HepG2 (cell line): ENCODE data around the gene TIMM10. TPM values are rescaled to one million over a fixed set of nuclear protein-coding genes. Genes with fewer than 3 reads are reported as not detected.

Experiments
- GPN1 ChIP-seq: sonication (generic); formaldehyde crosslinking; IDR thresholded peaks from 2 replicates; pipeline ENCODE4 v1.5.1; 2020; ENCODE audit warnings: missing genetic modification reagents, borderline replicate concordance
- LRRFIP1 ChIP-seq: sonication (generic); formaldehyde crosslinking; conservative IDR thresholded peaks from 2 replicates; pipeline ENCODE4 v1.4.0; 2020; ENCODE audit warnings: missing genetic modification reagents
- MZF1 ChIP-seq: sonication (generic); formaldehyde crosslinking; IDR thresholded peaks from 2 replicates; pipeline ENCODE4 v1.8.1; 2023; ENCODE audit warnings: mild to moderate bottlenecking, missing genetic modification reagents, borderline replicate concordance
- PBX3 ChIP-seq: sonication (generic); formaldehyde crosslinking; IDR thresholded peaks from 2 replicates; pipeline ENCODE4 v1.8.1; 2023; ENCODE audit warnings: missing genetic modification reagents, inconsistent platforms, borderline replicate concordance
- PREB ChIP-seq: sonication (generic); formaldehyde crosslinking; IDR thresholded peaks from 2 replicates; pipeline ENCODE4 v1.4.0; 2020; ENCODE audit warnings: missing genetic modification reagents
- RERE ChIP-seq: IDR thresholded peaks from 2 replicates; pipeline ENCODE4 v1.6.1; 2016; ENCODE audit warnings: low read depth, missing genetic modification reagents, missing compliant biosample characterization
- SETDB1 ChIP-seq: sonication (generic); formaldehyde crosslinking; IDR thresholded peaks from 2 replicates; pipeline ENCODE4 v1.5.1; 2020; ENCODE audit warnings: missing genetic modification reagents, mild to moderate bottlenecking, borderline replicate concordance
- TBX2 ChIP-seq: sonication (generic); formaldehyde crosslinking; IDR thresholded peaks from 2 replicates; pipeline ENCODE4 v1.5.0; 2020; ENCODE audit warnings: missing genetic modification reagents, mild to moderate bottlenecking, borderline replicate concordance
- ZNF207 ChIP-seq: fragments of 450-650 bp; IDR thresholded peaks from 2 replicates; pipeline ENCODE4 v1.6.1; 2016; ENCODE audit warnings: antibody characterized with exemption, borderline replicate concordance
- ZNF30 ChIP-seq: sonication (generic); formaldehyde crosslinking; IDR thresholded peaks from 2 replicates; pipeline ENCODE4 v1.5.0; 2020; ENCODE audit warnings: mild to moderate bottlenecking, missing genetic modification reagents
- ZNF550 ChIP-seq: sonication (generic); formaldehyde crosslinking; IDR thresholded peaks from 2 replicates; pipeline ENCODE4 v1.4.0; 2020; ENCODE audit warnings: mild to moderate bottlenecking, missing genetic modification reagents, borderline replicate concordance
- ZNF615 ChIP-seq: sonication (generic); formaldehyde crosslinking; IDR thresholded peaks from 2 replicates; pipeline ENCODE4 v1.5.0; 2020; ENCODE audit warnings: mild to moderate bottlenecking, missing genetic modification reagents, borderline replicate concordance
- ZNF710 ChIP-seq: sonication (generic); formaldehyde crosslinking; IDR thresholded peaks from 2 replicates; pipeline ENCODE4 v1.5.0; 2020; ENCODE audit warnings: mild to moderate bottlenecking, missing genetic modification reagents, borderline replicate concordance
- ZSCAN25 ChIP-seq: sonication (generic); formaldehyde crosslinking; IDR thresholded peaks from 2 replicates; pipeline ENCODE4 v1.8.0; 2022; ENCODE audit warnings: mild to moderate bottlenecking, missing genetic modification reagents
- polyA plus RNA-seq, 8 experiments: library from polyadenylated mRNA; depleted of rRNA in 3 of 8; stranded (reverse) in 7 of 8; unstranded in 1 of 8; fragments of >200 nt; fragmentation: Illumina TruSeq in 4 of 8; extraction: Trizol in 4 of 8; gene quantifications; 2 replicates each; pipeline versions ENCODE4 v1.2.1 to v1.2.3, GENCODE V29; 2011 to 2016; ENCODE audit warnings: low read depth in 4 of 8, missing spikeins in 1 of 8, mixed read lengths in 1 of 8; ENCODE audit not compliant: insufficient read depth in 1 of 8
- total RNA-seq, 5 experiments: library from RNA; depleted of rRNA; stranded (reverse); fragments of >200 nt; fragmentation: Illumina TruSeq; extraction: Trizol; gene quantifications; 2 replicates each; pipeline ENCODE4 v1.2.3, GENCODE V29; 2016; ENCODE audit warnings: low read depth in 1 of 5

The TIMM10 gene
- total and polyA plus RNA-seq, 2 of the 13 experiments (the other 11 are each of a cell fraction or from before 2014, with no cell fraction given): 67.8 to 82.2 TPM

- TF ChIP-seq ZNF710 (CRISPR knock-in tag): no peak
- TF ChIP-seq RERE: no peak
- no peak for TF ChIP-seq ZNF207
- TF ChIP-seq ZNF30 (CRISPR knock-in tag): no peak
- TF ChIP-seq PREB (CRISPR knock-in tag): no peak
- TF ChIP-seq TBX2 (CRISPR knock-in tag): peak; percentile 75; the same call in 1 of the 2 replicates
- TF ChIP-seq MZF1: no peak
- no peak for TF ChIP-seq SETDB1 (CRISPR knock-in tag)
- TF ChIP-seq PBX3: 0 out of 2 replicates have a peak, but pooled peaks have one; percentile 29
- no peak for TF ChIP-seq ZNF615 (CRISPR knock-in tag)
- TF ChIP-seq GPN1 (CRISPR knock-in tag): no peak
- no peak for TF ChIP-seq LRRFIP1 (CRISPR knock-in tag)
- TF ChIP-seq ZSCAN25 (CRISPR knock-in tag): no peak
- TF ChIP-seq ZNF550 (CRISPR knock-in tag): no peak
Observed at GRCh38 chr11:57530596-57531507, at the start of gene TIMM10 (continued).
